AG09319 (cell line): ENCODE data around the gene EML6.

Experiments used
- DNase-seq: peaks from one replicate; pipeline ENCODE4 v3.0.0-alpha.2; 2010; ENCODE audit warnings: low read depth; ENCODE audit errors: extremely low read depth
- TF ChIP-seq, protein P1 (sequence below): IDR thresholded peaks from 2 replicates; pipeline ENCODE4 v1.5.1; 2011; ENCODE audit warnings: low read depth, mild to moderate bottlenecking, inconsistent platforms, low read length, moderate library complexity

The EML6 gene

DNA sequence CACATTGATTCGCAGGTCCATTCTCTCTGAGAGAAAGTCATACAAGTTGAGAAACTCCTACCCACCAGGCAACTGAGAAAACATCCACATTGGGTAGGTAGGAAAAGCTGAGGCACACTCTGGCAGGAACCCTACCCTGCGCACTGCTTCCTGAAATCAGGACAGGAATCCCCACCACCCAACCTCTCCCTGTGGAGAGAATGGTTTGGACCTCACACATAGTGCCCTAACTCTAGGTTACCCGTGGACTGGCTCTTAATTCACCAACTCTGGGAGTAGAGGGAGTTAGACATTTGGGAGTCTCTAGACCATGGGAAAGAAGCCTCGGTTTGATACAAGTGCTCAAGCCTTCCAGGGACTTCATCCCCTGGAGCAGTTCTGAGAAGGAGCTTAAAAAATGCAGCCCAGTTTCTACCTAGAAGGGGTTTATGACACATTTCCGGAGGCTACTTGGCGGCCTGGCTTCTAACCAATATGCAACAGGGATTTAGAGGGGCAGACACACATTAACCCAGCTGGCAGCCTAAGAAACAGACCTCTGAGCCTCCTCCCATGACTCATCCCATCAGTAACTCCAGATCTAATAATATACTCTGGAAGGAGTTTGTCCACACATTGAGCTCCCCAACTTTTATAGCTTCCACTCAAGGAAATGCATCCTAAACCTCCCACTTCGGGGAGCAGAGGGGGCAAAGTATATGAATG lies 136.7 kb downstream of the EML6 start:
- TF ChIP-seq, protein P1, sequence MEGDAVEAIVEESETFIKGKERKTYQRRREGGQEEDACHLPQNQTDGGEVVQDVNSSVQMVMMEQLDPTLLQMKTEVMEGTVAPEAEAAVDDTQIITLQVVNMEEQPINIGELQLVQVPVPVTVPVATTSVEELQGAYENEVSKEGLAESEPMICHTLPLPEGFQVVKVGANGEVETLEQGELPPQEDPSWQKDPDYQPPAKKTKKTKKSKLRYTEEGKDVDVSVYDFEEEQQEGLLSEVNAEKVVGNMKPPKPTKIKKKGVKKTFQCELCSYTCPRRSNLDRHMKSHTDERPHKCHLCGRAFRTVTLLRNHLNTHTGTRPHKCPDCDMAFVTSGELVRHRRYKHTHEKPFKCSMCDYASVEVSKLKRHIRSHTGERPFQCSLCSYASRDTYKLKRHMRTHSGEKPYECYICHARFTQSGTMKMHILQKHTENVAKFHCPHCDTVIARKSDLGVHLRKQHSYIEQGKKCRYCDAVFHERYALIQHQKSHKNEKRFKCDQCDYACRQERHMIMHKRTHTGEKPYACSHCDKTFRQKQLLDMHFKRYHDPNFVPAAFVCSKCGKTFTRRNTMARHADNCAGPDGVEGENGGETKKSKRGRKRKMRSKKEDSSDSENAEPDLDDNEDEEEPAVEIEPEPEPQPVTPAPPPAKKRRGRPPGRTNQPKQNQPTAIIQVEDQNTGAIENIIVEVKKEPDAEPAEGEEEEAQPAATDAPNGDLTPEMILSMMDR, result no peak
- no peak for DNase-seq

DNA sequence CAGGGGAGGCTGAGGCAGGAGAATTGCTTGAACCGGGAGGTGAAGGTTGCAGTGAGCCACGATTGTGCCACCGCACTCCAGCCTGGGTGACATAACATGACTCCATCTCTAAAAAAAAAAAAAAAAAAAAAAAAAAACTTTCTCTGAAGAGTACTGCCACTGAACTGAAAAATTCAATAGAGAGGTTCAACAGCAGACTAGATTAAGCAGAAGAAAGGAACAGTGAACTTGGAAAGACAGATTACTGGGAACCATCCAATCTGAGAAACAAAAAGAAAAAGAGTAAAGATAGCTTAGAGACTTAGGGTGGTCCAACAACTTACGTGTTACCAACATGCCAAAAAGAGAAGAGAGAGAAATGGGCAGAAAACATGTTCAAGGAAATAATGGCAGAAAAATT lies 138.8 kb downstream of the EML6 start:
- DNase-seq, result no peak
- TF ChIP-seq, protein P1, result no peak

DNA sequence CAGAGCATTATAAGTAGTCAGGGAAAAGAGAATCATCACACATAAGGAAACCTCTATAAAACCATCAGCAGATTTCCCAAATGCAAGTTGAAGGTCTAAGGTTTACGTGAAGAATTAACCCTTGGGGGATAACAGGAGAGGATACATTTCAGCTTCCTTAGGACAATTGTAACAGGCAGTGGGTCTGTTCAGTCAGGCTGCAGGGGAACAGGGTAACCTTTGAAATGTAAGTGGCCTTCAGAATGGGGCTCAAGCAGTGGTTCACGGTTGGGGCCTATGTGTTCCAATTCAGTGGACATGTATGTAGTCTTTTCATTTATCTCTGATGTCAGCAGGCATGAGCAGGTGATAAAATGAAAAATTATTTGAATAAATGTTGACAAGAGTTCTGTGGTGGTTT lies 139.3 kb downstream of the EML6 start:
- TF ChIP-seq, protein P1, result no peak
- no peak for DNase-seq

DNA sequence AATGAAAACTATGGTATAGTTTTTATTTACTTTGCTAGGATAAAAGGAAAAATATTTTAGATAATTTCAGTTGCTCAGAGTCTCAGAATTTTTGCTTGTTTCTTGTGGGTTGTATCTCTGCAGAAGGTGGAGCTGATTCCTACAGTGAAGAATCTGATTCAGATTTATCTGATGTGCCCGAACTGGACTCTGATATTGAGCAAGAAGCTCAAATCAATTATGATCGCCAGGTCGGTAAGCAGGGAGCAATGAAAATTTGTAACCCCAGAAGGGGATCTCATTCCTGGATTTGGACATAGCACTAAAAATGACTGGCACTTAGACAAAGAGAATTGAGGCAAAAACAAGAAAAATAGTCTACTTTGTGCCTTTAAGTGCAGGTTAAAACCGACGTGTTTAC lies 140.2 kb downstream of the EML6 start:
- DNase-seq, result no peak
- TF ChIP-seq, protein P1, result no peak

DNA sequence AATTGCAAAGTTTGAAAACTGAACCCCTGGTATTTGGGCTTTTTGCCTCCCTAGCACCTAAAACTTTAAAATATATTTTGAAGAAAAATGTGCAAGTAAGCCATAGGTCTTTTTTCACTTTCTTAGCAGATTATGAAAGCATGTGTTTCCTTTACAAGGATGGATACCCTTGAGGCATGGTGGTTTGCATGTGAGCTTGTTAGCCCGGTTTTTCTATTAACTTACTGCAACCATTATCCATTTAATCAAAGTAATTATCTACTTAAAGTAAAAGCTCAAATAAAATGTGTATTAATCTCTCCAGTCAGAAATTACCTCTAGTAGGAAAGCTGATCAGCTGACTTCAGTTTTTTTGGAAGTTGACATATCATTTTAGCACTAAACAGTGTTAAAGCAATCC lies 140.6 kb downstream of the EML6 start:
- no peak for DNase-seq
- TF ChIP-seq, protein P1, result no peak

DNA sequence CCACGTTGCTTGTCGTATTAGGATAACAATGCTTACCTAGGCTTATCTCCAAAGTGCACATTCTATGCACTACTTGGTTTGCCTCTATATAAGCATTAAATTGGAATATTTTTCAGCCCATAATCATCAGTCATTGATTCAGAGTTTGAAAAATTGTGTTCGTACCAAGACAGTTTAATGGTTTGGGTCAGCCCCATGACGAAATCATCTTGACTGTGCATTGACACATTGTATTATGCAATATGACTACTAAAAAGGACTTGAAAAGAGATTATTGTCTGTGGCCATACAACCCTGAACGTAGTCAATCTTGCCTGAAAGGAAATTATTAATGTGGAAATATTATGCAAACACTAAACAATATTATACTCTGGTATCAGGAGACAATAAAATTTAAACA lies 141.3 kb downstream of the EML6 start:
- TF ChIP-seq, protein P1, result no peak
- DNase-seq, result no peak

DNA sequence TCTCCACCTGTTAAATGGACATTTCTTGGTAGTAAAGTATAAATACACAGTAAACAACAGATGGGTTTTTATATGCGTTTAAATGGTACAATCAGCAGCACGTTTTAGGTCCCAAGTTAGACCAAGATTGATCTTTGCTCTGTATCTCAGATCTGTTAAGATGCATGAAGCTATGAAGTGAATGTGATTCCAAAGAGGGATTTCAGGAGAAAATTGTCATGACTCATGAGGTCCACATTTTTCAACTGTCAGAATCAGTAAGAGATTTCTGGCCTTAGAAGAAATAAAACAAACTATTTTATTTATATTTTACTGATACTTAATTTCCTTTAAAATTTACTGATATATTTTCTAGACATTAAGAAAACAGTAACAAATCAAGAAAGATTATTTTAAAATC lies 142.7 kb downstream of the EML6 start:
- DNase-seq, result no peak
- TF ChIP-seq, protein P1, result no peak
